Activated CD4-positive, alpha-beta T cell treated with anti-CD3 and anti-CD28 coated beads, Interleukin-2, Interleukin-6, amounts not matched to agents 100 ng/mL and 50 ng/mL, durations not matched to agents 16 hours and 8 hours (primary cell): ENCODE results near the gene CDK5R1.
A peak's percentile ranks its signal among the peaks of the same experiment; 100 is the strongest.
"Not testable (repeated sequence)": the region's sequence is repeated elsewhere in the genome, so short reads cannot be mapped to it uniquely, and the experiment has no call there.

Experiments
- DNase-seq: peaks from one replicate; pipeline ENCODE4 v3.0.0-alpha.2; 2020

CDK5R1 gene

GRCh38 chr17:32486701-32487472 is at the start of gene CDK5R1:
Gene CDK5R1, plus strand, starts transcription at chr17:32486993. Its CDS starts 628 bp downstream, at chr17:32487621.
- peak; percentile 63 for DNase-seq

DNA sequence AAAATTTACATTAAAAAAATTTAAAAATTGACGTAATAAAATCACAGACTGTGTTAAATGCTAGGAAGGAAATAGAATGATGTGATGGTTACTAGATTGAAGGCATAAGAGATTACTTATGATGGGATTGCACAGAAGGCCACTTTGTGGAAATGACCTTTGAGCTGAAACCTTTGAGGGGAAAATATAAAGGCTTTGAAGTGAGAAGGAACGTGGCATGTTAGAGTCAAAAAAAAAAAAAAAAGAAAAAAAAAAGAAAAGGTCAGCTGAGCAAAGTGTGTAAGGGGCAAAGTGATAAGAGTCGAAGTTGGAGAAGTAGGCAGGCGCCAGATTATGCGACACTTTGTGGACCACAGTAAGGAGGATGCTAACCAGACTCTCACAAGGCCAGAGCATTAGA is 46.1 kb upstream of the CDK5R1 start:
- DNase-seq, result no peak

GRCh38 chr17:32441886-32442285 is 44.9 kb upstream of the CDK5R1 start:
- DNase-seq, result no peak

- DNase-seq, result no peak
Measured at GRCh38 chr17:32443827-32444300, 42.9 kb upstream of the CDK5R1 start.

DNA sequence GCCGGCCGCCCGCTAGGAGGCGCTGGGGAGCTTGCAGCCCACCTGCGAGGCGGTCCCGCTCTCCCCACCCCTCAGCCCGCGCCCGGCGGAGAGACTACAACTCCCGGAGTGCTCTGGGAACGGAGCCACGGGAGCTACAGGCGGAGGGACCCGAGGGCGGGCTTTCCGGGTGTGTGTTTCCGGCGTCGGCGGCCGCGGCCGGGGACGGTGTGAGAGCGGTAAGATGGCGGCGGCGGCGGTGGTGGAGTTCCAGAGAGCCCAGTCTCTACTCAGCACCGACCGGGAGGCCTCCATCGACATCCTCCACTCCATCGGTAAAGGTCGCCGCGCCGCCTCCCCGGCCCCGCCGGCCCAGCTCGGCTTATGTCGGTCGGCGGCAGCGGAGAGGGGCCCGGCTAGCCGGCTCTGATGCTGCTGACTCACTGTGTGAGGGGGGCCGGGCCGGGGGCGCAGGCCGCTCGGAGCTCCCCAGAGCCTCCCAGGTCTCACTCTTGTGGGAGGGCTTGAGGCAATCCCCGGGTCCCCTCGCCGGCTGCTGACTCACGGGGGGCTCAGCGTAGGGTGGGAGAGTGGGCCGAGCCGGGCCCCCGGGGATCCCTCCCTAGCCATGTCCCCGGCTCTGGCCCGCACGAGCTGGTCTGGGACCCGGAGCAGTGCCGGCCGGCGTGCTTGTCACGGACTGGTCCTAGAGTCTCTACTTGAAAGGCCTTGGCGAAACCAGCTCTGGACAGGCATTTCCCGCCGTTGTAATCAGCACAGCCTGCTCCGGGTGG is 42.3 kb upstream of the CDK5R1 start, which contains the start of gene PSMD11:
Gene PSMD11 (plus strand): TSS at position 210 of the 773 bp plus-strand sequence. CDS start 14 bp downstream, at position 224.
- peak; percentile 100 for DNase-seq

DNA sequence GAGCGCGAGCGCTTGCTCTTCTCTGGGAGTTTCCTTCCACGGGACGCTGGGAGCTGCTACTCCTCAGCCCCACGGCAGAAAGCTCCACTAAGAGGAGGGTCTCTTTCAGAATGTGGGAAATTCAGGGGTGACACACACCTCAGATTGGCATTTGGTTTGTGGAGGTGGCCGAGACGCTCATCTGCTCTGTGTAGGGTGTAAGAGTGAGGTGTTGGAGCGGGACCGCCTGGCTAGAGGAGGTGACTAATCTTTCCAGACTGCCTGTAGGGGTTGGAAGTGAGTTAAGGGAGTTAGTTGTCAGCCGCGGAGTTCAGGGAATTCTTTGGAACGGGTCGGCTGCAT is 41.7 kb upstream of the CDK5R1 start:
- DNase-seq, result peak; percentile 48

DNA sequence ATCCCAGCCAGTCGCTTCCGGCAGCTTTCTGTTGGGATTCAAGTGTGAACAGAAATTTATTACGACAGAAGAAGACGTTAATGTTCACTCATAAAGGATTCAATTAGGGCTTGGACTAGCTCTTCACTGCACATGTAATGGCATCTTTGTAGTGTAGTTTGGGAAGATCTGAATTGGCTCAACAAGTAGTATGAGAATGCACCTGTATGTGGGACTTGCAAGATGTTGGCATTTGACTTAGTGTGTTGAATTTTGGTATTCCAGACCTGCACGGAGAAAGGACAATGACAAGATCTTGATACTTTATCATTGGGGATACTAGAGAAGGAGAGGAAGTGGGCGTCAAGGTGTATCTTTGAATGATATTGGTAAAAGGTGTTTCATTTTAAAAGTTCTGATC is 41.3 kb upstream of the CDK5R1 start:
- DNase-seq, result peak; percentile 11

- peak; percentile 51 for DNase-seq
Measured at GRCh38 chr17:32445971-32446370, 40.8 kb upstream of the CDK5R1 start.

- no peak for DNase-seq
Measured at GRCh38 chr17:32446949-32447348, 39.8 kb upstream of the CDK5R1 start.

- DNase-seq, result no peak
Measured at GRCh38 chr17:32449963-32450362, 36.8 kb upstream of the CDK5R1 start.

DNA sequence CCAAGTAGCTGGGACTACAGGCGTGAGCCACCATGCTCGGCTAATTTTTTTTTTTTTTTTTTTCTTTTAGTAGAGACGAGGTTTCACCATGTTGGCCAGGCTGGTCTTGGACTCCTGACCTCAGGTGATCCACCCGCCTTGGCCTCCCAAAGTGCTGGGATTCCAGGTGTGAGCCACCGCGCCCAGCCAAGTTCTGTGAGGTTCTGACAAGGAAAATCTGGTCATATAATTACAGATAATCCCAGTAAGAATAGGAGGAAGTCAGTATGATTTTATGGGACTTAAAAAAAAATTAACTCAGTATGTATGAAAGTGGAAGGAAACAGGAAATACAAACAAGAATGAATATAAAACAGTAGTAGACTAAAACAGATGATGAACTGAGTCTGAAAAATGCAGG is 36.4 kb upstream of the CDK5R1 start:
- DNase-seq, result not testable (repeated sequence)

GRCh38 chr17:32451879-32452278 is 34.9 kb upstream of the CDK5R1 start:
- no peak for DNase-seq

GRCh38 chr17:32452281-32452680 is 34.5 kb upstream of the CDK5R1 start:
- DNase-seq, result no peak

DNA sequence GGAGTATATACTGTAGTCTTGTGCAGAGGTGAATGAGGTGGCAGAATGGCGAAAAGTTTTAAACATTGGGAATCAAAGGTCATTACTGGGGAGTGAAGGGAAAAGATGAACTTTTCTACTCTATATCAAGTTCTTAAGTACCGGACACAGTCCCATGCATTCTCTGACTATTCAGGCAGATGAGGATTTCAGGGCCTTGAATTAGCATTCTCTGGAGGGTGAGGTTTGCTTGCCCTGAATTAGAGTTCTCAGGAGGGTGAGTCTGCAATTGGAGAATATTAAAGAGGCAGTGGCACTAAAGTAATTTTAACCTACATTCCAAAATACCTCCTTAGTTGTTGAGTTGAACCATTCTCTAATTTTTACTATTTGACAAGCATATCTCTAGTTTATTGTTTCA is 33.4 kb upstream of the CDK5R1 start:
- DNase-seq, result no peak

GRCh38 chr17:32458371-32458770 is 28.4 kb upstream of the CDK5R1 start:
- peak; percentile 13 for DNase-seq

GRCh38 chr17:32460054-32460453 is 26.7 kb upstream of the CDK5R1 start:
- DNase-seq, result no peak

- DNase-seq, result no peak
Measured at GRCh38 chr17:32461498-32461852, 25.3 kb upstream of the CDK5R1 start.

- peak; percentile 74 for DNase-seq
Measured at GRCh38 chr17:32461853-32462617, 24.8 kb upstream of the CDK5R1 start.

DNA sequence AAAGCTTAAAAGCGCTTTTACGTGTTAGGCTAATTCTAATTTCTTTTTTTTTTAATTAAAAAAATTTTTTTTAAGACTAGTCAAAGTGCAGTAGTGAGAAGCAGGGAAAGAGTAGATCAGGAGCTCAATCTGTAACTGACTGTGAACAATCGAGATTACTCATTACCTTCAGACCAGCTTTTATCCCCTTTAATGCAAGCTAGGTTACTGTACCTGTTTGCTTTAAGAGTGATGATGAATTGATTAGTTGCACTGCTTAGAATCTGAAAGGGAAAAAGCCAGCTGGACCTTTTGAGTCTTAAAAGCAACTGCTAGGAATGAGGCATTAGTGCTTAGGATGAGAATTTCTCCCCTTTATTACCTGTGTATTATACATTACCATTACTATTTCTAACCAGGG is 23.5 kb upstream of the CDK5R1 start:
- DNase-seq, result no peak

GRCh38 chr17:32464374-32464773 is 22.4 kb upstream of the CDK5R1 start:
- no peak for DNase-seq

DNA sequence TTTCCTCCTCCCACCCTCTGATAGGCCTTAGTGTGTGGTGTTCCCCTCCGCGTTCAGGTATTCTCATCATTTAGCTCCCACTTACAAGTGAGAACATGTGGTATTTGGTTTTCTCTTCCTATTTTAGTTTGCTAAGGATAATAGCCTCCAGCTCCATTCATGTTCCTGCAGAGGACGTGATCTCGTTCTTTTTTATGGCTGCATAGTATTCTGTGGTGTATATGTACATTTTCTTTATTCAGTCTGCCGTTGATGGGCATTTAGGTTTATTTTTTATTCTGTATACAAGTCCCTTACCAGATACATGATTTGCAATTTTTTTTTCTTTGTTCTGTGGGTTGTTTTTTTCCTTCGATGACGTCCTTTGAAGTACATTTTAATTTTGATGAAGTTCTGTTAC is 18.8 kb upstream of the CDK5R1 start:
- DNase-seq, result no peak

GRCh38 chr17:32470405-32471167 is 16.2 kb upstream of the CDK5R1 start:
- DNase-seq, result no peak

GRCh38 chr17:32471652-32472051 is 15.1 kb upstream of the CDK5R1 start:
- DNase-seq, result no peak
